Neural progenitor cell (in vitro differentiated cells): ENCODE measurements around the gene SH3PXD2B.

Source experiments
- CTCF ChIP-seq: fragments of 200-600 bp; sonication (generic); IDR thresholded peaks from 2 replicates; pipeline ENCODE4 v1.5.1; 2017; ENCODE audit warnings: antibody characterized with exemption, mild to moderate bottlenecking
- EZH2 ChIP-seq: fragments of 200-600 bp; sonication (generic); IDR thresholded peaks from 2 replicates; pipeline ENCODE4 v1.6.1; 2017; ENCODE audit warnings: antibody characterized with exemption, mild to moderate bottlenecking, moderate library complexity

GRCh38 chr5:172285226-172286143, 168.8 kb downstream of the SH3PXD2B start:
- TF ChIP-seq CTCF (no peak), EZH2 (no peak)
